HG03039 (cell line): Measurements from ENCODE around the gene TRMT6.

Experiments used
- ATAC-seq: cut with Tn5 transposase; IDR thresholded peaks from one replicate; pipeline ENCODE4 v1.9.1; 2021; ENCODE audit warnings: mild to moderate bottlenecking, moderate library complexity; ENCODE audit not compliant: unreplicated experiment

Gene TRMT6

GRCh38 chr20:5950271-5951031 lies at the start of gene TRMT6, which contains the start of gene MCM8:
Gene TRMT6 (minus strand): TSS chr20:5950533. CDS start chr20:5950405, 128 bp downstream.
Gene MCM8 (plus strand): TSS chr20:5950652. CDS start chr20:5952016, 1,364 bp downstream.
- peak; percentile 98 for ATAC-seq

- ATAC-seq = no peak
Measured at GRCh38 chr20:5999783-6000182, 49.5 kb upstream of the TRMT6 start.

GRCh38 chr20:5996765-5997164 lies 46.4 kb upstream of the TRMT6 start:
- ATAC-seq = peak; percentile 75

- ATAC-seq = no peak
Measured at GRCh38 chr20:5991623-5992441, 41.5 kb upstream of the TRMT6 start.

GRCh38 chr20:5990946-5991345 lies 40.6 kb upstream of the TRMT6 start:
- ATAC-seq = no peak

GRCh38 chr20:5989539-5989938 lies 39.2 kb upstream of the TRMT6 start:
- no peak for ATAC-seq

GRCh38 chr20:5987383-5987782 lies 37.0 kb upstream of the TRMT6 start:
- no peak for ATAC-seq

GRCh38 chr20:5980720-5981538 lies 30.6 kb upstream of the TRMT6 start:
- no peak for ATAC-seq

GRCh38 chr20:5979801-5980200 lies 29.5 kb upstream of the TRMT6 start:
- no peak for ATAC-seq

GRCh38 chr20:5977975-5978374 lies 27.6 kb upstream of the TRMT6 start:
- no peak for ATAC-seq

- no peak for ATAC-seq
Measured at GRCh38 chr20:5977223-5977622, 26.9 kb upstream of the TRMT6 start.

GRCh38 chr20:5975778-5976177 lies 25.4 kb upstream of the TRMT6 start:
- ATAC-seq = no peak

- ATAC-seq = no peak
Measured at GRCh38 chr20:5974531-5974930, 24.2 kb upstream of the TRMT6 start.

GRCh38 chr20:5973971-5974370 lies 23.6 kb upstream of the TRMT6 start:
- no peak for ATAC-seq

GRCh38 chr20:5973172-5973571 lies 22.8 kb upstream of the TRMT6 start:
- ATAC-seq = no peak

- no peak for ATAC-seq
Measured at GRCh38 chr20:5971203-5971602, 20.9 kb upstream of the TRMT6 start.

GRCh38 chr20:5970381-5970780 lies 20.0 kb upstream of the TRMT6 start:
- ATAC-seq = no peak

GRCh38 chr20:5969940-5970339 lies 19.6 kb upstream of the TRMT6 start:
- ATAC-seq = no peak

GRCh38 chr20:5969348-5969935 lies 19.1 kb upstream of the TRMT6 start:
- no peak for ATAC-seq

GRCh38 chr20:5968462-5968861 lies 18.1 kb upstream of the TRMT6 start:
- ATAC-seq = no peak

GRCh38 chr20:5967469-5967868 lies 17.1 kb upstream of the TRMT6 start:
- ATAC-seq = no peak
